HL-60 (cell line): ENCODE data around the gene TTC1.
A peak's percentile ranks its signal among the peaks of the same experiment; 100 is the strongest.

Source experiments
- DNase-seq, 2 experiments: peaks; one replicate each; pipeline ENCODE4 v3.0.0-alpha.2; 2010 to 2020; ENCODE audit warnings: low read depth in 1 of 2, low spot score in 1 of 2
- H3K27ac ChIP-seq: fragments of 250-450 bp; sonication (Bioruptor Pico); replicated peaks from 2 replicates; pipeline ENCODE4 v1.5.1; 2020; ENCODE audit warnings: mild to moderate bottlenecking, moderate library complexity
- H3K27me3 ChIP-seq: fragments of 250-450 bp; sonication (Bioruptor Pico); 2 replicates; pipeline ENCODE4 v1.5.1; 2021; ENCODE audit warnings: mild to moderate bottlenecking, moderate library complexity; ENCODE audit not compliant: insufficient read depth, poor library complexity, severe bottlenecking
- H3K4me3 ChIP-seq: replicated peaks from 2 replicates; pipeline ENCODE4 v1.5.1; 2011; ENCODE audit warnings: mild to moderate bottlenecking, control low read depth, low read length; ENCODE audit not compliant: insufficient read depth
- CTCF ChIP-seq: IDR thresholded peaks from one replicate; pipeline ENCODE4 v1.5.1; 2011; ENCODE audit warnings: low read length, control low read depth, inconsistent platforms; ENCODE audit not compliant: insufficient read depth
- GABPA ChIP-seq: IDR thresholded peaks from 2 replicates; pipeline ENCODE4 v1.6.1; 2012; ENCODE audit warnings: low read depth
- POLR2AphosphoS5 ChIP-seq: IDR thresholded peaks from 2 replicates; pipeline ENCODE4 v1.6.1; 2012; ENCODE audit warnings: low read depth
- REST ChIP-seq: IDR thresholded peaks from 2 replicates; pipeline ENCODE4 v1.6.1; 2012; ENCODE audit warnings: low read depth; ENCODE audit not compliant: insufficient replicate concordance
- SPI1 ChIP-seq: IDR thresholded peaks from 2 replicates; pipeline ENCODE4 v1.6.1; 2012; ENCODE audit warnings: low read depth, mild to moderate bottlenecking, borderline replicate concordance

TTC1 gene

GRCh38 chr5:160029540-160030139 is 20.7 kb downstream of the TTC1 start:
- H3K27ac ChIP-seq = no peak overlapping the region
- no peak overlapping the region for H3K4me3 ChIP-seq
- H3K27me3 ChIP-seq = no peaks in the 10 kb centered on the region
- no peak for DNase-seq
- no peak for TF ChIP-seq CTCF
- TF ChIP-seq SPI1 = no peak
- no peak for TF ChIP-seq GABPA
- TF ChIP-seq POLR2AphosphoS5 = no peak
- TF ChIP-seq REST = no peak

- Histone ChIP-seq H3K4me3 (no peak overlapping the region), H3K27ac (no peak overlapping the region), H3K27me3 (no peaks in the 10 kb centered on the region)
- DNase-seq = no peak
- no peak for TF ChIP-seq REST
- no peak for TF ChIP-seq POLR2AphosphoS5
- TF ChIP-seq GABPA = no peak
- no peak for TF ChIP-seq SPI1
- no peak for TF ChIP-seq CTCF
Measured at GRCh38 chr5:160030631-160031377, 21.9 kb downstream of the TTC1 start.

GRCh38 chr5:160033546-160034252 is 24.8 kb downstream of the TTC1 start:
- no peak for TF ChIP-seq CTCF
- 0 out of 2 replicates have a peak, but pooled peaks have one; percentile 17 for TF ChIP-seq SPI1
- H3K27ac ChIP-seq = peak overlapping the region; percentile 40
- no peaks in the 10 kb centered on the region for H3K27me3 ChIP-seq
- DNase-seq = peak; percentile 10 to 26
- H3K4me3 ChIP-seq = no peak overlapping the region
